Astrocyte (in vitro differentiated cells and primary cell): ENCODE measurements around the gene ZNF627.

Experiments used
- CTCF ChIP-seq: IDR thresholded peaks from 2 replicates; pipeline ENCODE4 v1.5.1; 2011; ENCODE audit warnings: low read depth, mild to moderate bottlenecking, inconsistent platforms, low read length, moderate library complexity; ENCODE audit not compliant: insufficient read depth
- EZH2 ChIP-seq: IDR thresholded peaks from 2 replicates; pipeline ENCODE4 v1.6.1; 2012; ENCODE audit warnings: mild to moderate bottlenecking, low read length, inconsistent platforms; ENCODE audit not compliant: insufficient read depth

- TF ChIP-seq CTCF (peak; percentile 88), EZH2 (no peak)
Measured at GRCh38 chr19:11587302-11587974, 9.8 kb upstream of the ZNF627 start.
